ENCODE data around the gene PPIL3.

The PPIL3 gene

DNA sequence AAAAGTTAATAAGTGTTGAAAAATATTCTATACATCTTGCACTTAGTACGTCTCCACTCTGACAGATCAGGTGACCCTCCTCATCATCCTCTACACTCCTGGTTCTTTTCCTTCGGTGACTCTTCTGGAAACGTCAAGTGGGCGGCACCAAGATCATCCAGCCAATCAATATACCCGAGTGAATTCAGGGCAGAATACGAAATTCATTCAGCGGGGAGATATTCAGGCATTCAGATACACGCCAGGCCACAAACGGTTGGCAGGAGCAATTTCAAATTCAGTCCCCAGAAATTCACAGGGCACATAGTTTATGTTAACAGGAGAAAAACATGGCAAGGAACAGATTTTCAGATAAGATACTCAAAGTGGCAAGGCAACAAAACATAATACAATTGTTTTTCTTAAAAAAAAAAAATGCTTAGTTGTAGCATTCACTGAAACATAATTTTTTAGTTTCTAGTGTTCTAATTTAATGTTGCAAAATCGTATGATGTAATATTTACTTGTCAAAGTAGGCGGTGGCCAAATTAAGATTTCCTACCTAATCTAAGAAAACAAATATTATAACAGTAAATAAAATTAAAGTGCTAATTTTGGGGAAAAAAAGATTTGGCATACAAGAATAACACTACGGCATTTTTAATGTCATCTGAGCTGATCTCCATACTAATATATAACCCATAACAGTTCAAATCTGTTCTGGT, 28.6 kb downstream of the PPIL3 start:
- no peak for DNase-seq (ENCODE audit: low read depth)

DNA sequence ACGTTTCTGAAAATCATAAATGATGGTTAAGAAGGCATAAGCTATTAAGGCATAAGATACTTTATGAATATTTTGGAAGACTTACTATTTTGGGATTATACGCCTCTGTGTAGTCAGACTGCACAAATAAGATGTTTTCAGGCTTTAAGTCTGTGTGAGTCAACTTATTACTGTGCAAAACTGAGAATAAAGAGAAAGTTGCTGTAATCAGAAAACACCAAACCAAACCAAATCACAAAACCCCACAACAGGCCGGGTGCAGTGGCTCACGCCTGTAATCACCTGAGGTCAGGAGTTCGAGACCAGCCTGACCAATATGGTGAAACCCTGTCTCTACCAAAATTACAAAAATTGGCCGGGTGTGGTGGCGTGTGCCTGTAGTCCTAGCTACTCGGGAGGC, 32.1 kb downstream of the PPIL3 start:
- DNase-seq (ENCODE audit: low read depth) = no peak

DNA sequence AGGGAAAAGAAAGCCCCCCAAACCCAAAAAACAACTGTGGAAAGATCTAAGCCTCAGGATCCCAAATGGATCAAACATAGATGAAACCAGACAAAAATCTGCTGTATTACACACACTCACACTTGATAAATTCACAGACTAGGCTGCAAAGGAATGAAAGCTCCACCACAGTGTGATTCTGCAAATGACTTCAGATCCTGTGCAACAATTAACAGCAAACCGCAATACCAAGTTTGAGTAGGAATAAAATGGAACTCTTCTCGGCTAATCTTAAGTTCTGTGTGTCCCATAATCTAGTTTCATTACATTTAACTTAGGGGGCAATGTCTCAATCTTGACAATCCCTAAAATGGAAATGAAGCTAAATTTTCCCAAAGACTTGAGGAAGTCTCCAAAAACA, 36.3 kb downstream of the PPIL3 start:
- no peak for DNase-seq (ENCODE audit: low read depth)

DNA sequence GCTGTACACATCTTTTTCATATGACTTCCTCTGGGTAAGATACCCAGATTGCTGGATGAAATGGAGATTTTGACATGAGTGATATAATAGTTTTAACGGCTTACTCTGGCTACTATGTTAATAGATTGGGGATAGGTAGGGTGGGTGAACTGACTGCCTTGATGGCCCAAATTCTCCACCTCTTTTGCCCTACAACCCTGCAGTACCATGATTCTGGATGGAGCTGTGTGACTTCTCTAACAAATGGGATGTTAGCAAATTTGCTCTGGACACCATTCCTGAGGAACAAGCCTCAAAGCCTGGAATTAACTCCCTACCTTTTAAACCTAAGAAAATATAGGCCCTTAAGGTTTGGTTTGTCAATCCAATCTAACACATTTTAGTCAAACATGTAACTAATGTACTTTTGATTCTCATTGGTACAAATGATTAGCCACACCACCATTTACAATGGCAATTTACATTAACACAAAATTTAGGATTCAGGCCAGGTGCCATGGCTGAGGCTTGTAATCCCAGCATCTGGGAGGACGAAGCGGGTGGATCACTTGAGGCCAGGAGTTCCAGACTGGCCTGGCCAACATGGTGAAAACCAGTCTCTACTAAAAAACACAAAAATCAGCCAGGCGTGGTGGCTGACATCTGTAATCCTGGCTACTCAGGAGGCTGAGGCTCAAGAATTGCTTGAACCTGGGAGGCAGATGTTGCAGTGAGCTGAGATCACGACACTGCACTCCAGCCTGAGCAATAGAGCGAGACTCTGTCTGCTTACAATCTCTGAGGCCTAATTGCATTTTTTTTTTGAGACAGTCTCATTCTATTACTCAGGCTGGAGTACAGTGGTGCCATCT, 37.3 kb downstream of the PPIL3 start:
- DNase-seq (ENCODE audit: low read depth) = no peak

DNA sequence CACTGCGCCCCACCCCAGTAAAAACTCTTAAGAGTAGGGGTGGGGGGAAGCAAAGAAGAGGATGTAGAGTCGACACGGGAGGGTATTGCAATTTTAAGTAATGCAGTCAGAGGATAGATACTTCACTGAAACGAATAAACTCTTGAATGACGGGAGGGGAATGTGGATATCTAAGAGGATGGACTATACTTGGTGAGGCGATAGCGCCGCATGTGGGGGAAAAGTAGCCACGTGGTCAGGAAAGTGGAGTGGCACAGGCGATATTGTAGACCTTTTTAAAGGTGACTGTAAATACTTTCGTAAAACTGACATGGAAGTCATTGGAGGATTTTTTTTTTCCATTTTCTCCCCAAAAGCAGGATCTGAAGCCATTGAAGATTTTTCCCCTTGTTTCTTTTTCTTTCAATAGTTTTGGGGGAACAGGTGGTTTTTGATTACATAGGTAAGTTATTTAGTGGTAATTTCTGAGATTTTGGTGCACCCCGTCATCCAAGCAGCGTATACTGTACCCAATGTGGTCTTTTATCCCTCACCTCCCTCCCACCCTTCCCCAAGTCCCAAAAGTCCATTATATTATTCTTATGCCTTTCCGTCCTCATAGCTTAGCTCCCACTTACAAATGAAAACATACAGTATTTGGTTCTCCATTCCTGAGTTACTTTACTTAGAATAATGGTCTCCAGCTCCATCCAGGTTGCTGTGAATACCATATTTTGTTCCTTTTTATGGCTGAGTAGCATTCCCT, 38.2 kb downstream of the PPIL3 start:
- no peak for DNase-seq (ENCODE audit: low read depth)

DNA sequence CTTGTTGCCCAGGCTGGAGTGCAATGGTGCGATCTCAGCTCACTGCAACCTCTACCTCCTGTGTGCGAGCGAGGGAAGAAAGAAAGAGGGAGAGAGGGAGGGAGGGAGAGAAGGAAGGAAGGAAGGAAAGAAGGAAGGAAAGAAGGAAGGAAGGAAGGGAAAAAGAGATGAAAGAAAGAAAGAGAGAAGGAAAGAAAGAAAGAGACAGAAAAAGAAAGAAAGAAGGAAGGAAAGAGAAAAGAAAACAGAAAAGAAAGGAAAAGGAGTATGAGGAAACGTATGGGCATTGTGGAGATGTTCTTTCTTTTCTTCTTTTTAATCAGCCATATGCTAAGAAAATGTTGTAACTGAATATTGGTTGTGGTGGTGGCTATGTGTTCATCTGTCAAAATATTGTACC, 40.9 kb downstream of the PPIL3 start:
- no peak for DNase-seq (ENCODE audit: low read depth)

DNA sequence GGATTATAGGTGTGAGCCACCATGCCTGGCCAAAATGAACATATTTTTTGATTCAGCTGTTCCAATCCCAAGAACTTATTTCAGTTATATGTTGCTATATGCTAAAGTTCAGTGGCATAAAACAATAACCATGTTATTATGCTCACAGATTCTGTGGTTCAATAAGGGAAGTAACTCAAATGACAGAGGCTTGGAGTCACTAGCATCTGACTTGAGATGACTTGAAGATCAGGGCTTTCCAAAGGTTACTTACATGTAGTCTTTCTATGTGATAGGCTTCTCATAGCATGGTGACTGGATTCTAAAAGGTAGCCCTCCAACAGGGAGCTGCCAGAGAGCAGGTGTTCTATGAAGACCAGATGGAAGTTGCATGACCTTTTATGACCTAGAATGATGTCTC, 41.6 kb downstream of the PPIL3 start:
- no peak for DNase-seq (ENCODE audit: low read depth)

DNA sequence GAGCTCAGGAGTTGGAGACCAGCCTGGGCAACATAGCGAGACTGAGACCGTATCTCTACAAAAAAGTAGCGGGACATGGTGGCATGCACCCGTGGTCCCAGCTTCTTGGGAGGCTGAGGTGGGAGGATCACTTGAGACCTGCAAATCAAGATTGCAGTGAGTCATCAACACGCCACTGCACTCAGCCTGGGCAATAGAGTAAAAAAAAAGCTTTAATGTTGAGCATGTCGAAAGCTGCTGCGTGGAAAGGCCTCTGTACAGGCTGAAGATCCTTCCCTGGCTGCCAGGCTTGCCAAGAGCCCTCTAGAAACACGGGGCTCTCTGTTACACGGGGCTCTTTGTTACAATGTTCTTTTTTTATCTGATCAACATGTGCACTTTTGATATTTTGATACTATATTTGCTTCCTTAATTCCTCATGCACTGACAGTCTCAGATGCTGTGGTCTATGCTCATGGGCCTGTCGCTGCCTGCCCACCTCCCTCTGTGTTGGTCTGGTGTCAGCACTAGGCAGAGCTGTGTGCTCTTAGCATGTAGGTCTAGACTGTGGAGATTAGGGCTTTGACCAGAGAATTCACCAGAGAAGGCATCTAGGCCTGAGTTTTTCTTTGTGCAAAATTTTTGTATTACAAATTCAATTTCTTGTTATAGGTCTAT, 43.1 kb downstream of the PPIL3 start:
- DNase-seq (ENCODE audit: low read depth) = no peak

DNA sequence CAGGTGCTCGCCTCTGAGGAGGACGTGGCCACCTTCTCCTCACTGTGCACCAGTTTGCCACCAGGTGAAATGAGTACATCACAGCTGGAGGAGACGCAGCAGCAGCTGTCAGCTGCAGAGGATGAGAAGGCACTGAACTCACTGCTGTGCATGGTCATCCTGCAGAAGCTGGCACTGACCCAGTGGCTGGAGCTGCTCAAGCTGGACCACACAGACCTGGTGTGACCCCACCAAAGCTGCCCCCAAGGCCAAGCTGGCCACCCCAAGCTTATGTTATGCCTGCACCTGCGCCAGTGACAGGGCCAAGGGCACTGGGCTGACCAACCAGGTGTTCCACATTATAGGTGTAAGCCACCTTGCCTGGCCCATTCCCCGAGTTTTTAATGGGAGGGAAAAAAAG, 43.7 kb downstream of the PPIL3 start:
- DNase-seq (ENCODE audit: low read depth) = no peak

DNA sequence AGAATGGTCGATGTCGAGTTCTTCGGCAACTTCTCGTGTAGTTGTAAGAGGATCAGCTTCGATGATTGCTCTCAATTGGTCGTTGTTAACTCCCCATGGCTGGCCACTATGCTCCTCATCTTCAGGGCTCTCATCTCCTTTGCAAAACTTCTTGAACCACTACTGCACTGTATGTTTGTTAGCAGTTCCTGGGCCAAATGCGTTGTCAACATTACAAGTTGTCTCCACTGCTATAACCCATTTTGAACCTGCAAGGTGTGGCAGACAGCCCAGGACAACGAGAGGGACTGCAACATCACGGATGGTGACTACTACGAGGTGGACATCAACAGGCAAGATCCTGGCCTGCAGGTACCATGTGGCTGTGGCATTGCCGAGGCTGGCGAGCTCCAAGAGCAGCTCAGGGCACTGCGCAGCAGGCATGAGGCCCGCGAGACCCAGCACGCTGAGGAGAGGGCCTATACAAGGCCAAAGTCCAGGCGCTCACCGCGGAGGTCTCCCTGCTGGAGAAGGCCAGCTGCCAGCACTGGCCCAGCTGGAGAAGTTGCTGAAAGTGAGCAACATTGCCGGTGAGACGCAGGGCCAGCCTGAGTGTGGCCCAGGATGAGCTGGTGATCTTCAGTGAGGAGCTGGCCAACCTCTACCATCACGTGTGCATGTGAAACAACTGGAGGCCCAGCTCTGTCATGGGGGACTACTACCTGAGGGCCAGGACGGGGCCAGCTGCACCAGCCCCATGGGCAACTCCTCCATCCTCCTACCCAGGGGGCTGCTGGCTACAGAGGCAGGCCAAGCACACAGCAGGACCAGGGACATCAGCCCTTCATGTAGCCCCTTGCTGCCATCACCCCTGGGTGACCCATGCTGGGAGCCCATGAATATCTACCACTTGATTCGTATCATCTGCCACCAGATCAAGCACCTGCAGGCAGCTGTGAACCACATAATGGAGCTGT, 44.6 kb downstream of the PPIL3 start:
- no peak for DNase-seq (ENCODE audit: low read depth)

DNA sequence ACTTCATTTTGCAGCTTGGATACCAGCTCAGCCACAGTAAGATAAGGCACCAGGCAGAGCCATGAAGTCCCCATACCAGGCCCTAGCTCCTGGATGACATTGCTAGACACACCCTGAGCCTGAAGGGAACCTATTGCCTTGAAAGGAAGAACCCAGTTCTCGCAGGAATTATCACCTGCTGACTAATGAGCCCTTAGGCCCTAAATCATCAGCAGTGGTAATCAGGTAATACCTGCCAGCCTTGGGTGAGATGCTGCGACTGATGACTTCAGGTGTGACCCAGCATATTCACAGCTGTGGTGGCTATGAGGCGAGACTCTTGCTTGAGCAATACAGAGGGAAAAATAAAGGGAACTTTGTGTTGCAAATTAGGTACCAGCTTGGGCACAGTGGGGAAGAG, 49.4 kb downstream of the PPIL3 start:
- DNase-seq (ENCODE audit: low read depth) = no peak

DNA sequence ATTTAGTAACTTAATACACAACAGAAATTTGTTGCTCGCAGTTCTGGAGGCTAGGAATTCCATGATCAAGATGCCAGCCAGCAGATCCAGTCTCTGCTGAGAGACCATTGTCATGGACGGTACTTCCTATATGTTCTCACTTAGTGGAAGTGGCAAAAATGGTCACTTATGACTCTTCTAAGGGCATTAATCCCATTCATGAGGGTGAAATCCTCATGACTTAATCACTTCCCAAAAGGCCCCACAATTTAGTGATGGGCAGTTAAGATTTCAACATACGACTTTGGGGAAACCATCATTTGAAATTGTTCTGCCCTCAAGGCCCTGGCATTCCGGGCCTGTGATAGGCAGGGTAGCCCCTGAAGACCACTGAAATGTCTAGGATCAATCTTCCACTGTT, 54.2 kb downstream of the PPIL3 start:
- no peak for DNase-seq (ENCODE audit: low read depth)

DNA sequence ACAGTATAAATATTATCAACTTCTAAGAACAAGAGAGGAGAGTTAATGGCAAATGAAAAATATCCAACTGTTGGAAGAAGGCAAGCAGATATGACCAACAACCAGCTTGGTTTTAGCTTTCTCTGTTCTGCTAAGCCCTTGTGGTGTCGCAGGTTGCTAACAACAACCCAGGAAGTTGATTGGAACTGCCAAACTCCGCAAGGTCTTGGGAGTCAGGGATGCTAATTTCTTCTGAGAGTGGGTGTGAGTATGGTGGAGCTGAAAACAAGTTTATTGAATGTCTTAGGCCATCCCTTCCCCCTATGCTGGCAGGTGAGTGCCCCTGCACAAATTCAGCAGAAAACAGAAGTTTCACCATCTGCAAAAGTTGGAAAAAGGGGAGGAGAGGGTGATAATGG, 59.6 kb downstream of the PPIL3 start:
- DNase-seq (ENCODE audit: low read depth) = no peak

DNA sequence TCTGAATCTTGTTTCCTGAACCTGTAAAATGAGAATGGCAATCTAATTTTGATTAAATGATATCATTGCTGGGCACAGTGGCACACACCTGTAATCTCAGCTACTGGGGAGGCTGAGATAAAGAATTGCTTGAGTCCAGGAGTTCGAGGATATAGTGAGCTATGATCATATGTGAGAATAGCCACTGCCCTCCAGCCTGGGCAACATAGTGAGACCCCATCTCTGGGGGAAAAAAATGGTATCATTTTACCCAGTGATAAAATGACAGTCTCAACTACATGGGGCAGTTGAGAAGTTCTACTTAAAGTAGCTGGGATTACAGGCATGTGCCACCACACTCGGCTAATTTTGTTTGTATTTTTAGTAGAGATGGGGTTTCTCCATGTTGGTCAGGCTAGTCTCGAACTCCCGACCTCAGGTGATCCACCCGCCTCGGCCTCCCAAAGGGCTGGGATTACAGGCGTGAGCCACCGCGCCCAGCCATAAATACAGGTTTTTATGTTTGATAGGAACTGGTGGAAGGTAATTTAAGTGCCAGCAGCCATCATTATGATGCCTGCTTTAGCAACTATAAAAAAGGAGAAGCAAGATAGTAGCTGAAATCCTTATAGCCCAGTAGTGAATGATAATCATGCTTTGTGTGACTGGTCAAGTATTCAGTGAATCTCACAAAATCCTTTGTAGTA, 60.2 kb downstream of the PPIL3 start:
- DNase-seq (ENCODE audit: low read depth) = no peak

DNA sequence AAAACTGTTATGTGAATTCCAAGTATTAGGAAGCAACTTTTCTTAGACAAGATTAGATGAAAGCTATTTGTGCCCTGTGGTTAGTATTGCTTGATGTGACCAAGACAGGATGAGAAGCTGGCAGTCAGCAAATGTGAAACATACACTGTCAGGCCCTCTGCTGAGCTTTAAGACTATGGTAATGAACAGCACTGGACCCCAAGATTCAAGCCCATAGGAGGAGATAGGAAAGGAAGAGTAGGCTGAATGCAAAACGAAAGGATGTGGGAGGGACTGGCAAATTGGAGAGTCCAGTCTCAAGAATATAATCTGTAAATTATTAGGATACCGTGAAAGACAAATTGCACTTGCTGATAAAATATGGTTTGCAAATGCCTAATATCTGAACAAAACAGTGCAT, 60.8 kb downstream of the PPIL3 start:
- DNase-seq (ENCODE audit: low read depth) = no peak

DNA sequence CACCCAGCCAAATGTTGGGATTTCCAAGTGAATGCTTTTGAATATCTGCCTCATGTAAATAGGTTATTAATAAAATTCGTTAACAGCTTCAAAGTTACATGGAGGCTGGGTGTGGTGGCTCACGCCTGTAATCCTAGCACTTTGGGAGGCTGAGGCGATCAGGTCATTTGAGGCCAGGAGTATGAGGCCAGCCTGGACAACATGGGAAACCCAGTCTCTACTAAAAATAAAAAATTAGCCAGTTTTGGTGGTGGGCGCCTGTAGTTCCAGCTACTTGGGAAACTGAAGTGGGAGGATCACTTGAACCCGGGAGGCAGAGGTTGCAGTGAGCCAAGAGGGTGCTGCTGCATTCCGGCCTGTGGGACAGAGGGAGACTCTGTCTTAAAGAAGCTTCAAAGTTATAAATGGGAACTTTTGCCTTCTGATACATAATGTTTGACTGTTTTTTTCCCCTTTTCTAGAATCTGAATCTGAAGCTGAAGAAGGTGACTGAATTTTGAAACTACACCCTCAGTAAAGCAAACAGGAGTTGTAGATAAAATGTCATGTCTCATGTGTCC, 67.1 kb downstream of the PPIL3 start:
- DNase-seq (ENCODE audit: low read depth) = no peak

All from fibroblast of the conjunctiva (primary cell).